ENCODE results near the gene VPS37D. TPM values are rescaled to one million over a fixed set of nuclear protein-coding genes. Genes with fewer than 3 reads are reported as not detected.
"Not testable (repeated sequence)": the region's sequence is repeated elsewhere in the genome, so short reads cannot be mapped to it uniquely, and the experiment has no call there.

The VPS37D gene
- 52.7 and 56.3 TPM in 2 replicates for polyA plus RNA-seq
- 31.1 and 36.5 TPM in 2 replicates for polyA minus RNA-seq

GRCh38 chr7:73667344-73668102 lies at the start of gene VPS37D:
VPS37D (plus strand) TSS chr7:73667831; CDS start chr7:73667959, 128 bp downstream.
- Histone ChIP-seq H3K4me3 (ENCODE audit: low read length) (peak within 1 kb of the TSS; percentile 71), H3K4me2 (ENCODE audit: low read length) (peak within 1 kb of the TSS; percentile 35), H4K20me1 (ENCODE audit: insufficient read depth) (no peaks in the 10 kb centered on the region), H3K9me3 (ENCODE audit: low read length) (no peaks in the 10 kb centered on the region), H3K27ac (ENCODE audit: low read length) (peak within 1 kb of the TSS; percentile 72), H3K9ac (ENCODE audit: low read length) (peak within 1 kb of the TSS; percentile 85), H3F3A (ENCODE audit: insufficient read depth, low read length, poor library complexity, severe bottlenecking) (no peaks in the 10 kb centered on the region), H2AFZ (ENCODE audit: low read depth, low read length) (peak within 1 kb of the TSS; percentile 61), H3K27me3 (ENCODE audit: insufficient read depth, low read depth, low read length) (no peaks in the 10 kb centered on the region), H3K9me2 (ENCODE audit: insufficient read depth, low read length) (no peaks in the 10 kb centered on the region), H3K36me3 (ENCODE audit: insufficient read depth, low read length) (no peaks in the 10 kb centered on the region), H3K79me2 (replicated peaks; ENCODE audit: insufficient read depth, low read length) (peaks cover 18% of the 10 kb centered on the region)
- peak; percentile 90 for TF ChIP-seq CTCF (IDR thresholded peaks at IDR 0.05; ENCODE audit: poor library complexity, severe bottlenecking)
- peak; percentile 45 for TF ChIP-seq POLR2AphosphoS5 (IDR thresholded peaks at IDR 0.05)
- peak; percentile 43 for TF ChIP-seq EP300 (conservative IDR thresholded peaks at IDR 0.05; ENCODE audit: poor library complexity, severe bottlenecking)
- TF ChIP-seq REST (IDR thresholded peaks at IDR 0.05; ENCODE audit: borderline replicate concordance): no peak
- no peak for TF ChIP-seq EZH2 (IDR thresholded peaks at IDR 0.05; ENCODE audit: borderline replicate concordance, insufficient read depth, low read length, poor library complexity, severe bottlenecking)
- peak; percentile 68 for TF ChIP-seq SMC3 (conservative IDR thresholded peaks at IDR 0.05; ENCODE audit: poor library complexity)
- TF ChIP-seq MXI1 (conservative IDR thresholded peaks at IDR 0.05; ENCODE audit: poor library complexity, severe bottlenecking): peak; percentile 51
- no peak for TF ChIP-seq TAF1 (IDR thresholded peaks at IDR 0.05; ENCODE audit: low read depth)
- peak; percentile 59 for TF ChIP-seq RAD21 (conservative IDR thresholded peaks at IDR 0.05)

- H3K27ac ChIP-seq (ENCODE audit: low read length): no peak overlapping the region
These were observed 49.1 kb upstream of the VPS37D start for GRCh38 chr7:73618538-73618937.

GRCh38 chr7:73619394-73619793 lies 48.2 kb upstream of the VPS37D start:
- H3K4me2 ChIP-seq (ENCODE audit: low read length); H3K9me3 ChIP-seq (ENCODE audit: low read length); H3K9ac ChIP-seq (ENCODE audit: low read length); H2AFZ ChIP-seq (ENCODE audit: low read depth, low read length); H3K9me2 ChIP-seq (ENCODE audit: insufficient read depth, low read length); H3K4me3 ChIP-seq (ENCODE audit: low read length); H4K20me1 ChIP-seq (ENCODE audit: insufficient read depth); H3K79me2 ChIP-seq (replicated peaks; ENCODE audit: insufficient read depth, low read length); H3K36me3 ChIP-seq (ENCODE audit: insufficient read depth, low read length); H3K27ac ChIP-seq (ENCODE audit: low read length); H3F3A ChIP-seq (ENCODE audit: insufficient read depth, low read length, poor library complexity, severe bottlenecking): not testable (repeated sequence)
- H3K27me3 ChIP-seq (ENCODE audit: insufficient read depth, low read depth, low read length): peaks cover 27% of the 10 kb centered on the region

More at GRCh38 chr7:73618538-73618937, 49.1 kb upstream of the VPS37D start:
- no peak overlapping the region for H2AFZ ChIP-seq (ENCODE audit: low read depth, low read length)
- H3K9me3 ChIP-seq (ENCODE audit: low read length): no peaks in the 10 kb centered on the region
- H3K9me2 ChIP-seq (ENCODE audit: insufficient read depth, low read length): no peaks in the 10 kb centered on the region
- no peak overlapping the region for H3K4me2 ChIP-seq (ENCODE audit: low read length)
- no peaks in the 10 kb centered on the region for H3K36me3 ChIP-seq (ENCODE audit: insufficient read depth, low read length)
- TF ChIP-seq EP300 (conservative IDR thresholded peaks at IDR 0.05; ENCODE audit: poor library complexity, severe bottlenecking) (no peak), EZH2 (IDR thresholded peaks at IDR 0.05; ENCODE audit: borderline replicate concordance, insufficient read depth, low read length, poor library complexity, severe bottlenecking) (no peak), MXI1 (conservative IDR thresholded peaks at IDR 0.05; ENCODE audit: poor library complexity, severe bottlenecking) (no peak)
- no peaks in the 10 kb centered on the region for H4K20me1 ChIP-seq (ENCODE audit: insufficient read depth)
- peaks cover 18% of the 10 kb centered on the region for H3K27me3 ChIP-seq (ENCODE audit: insufficient read depth, low read depth, low read length)
- H3K79me2 ChIP-seq (replicated peaks; ENCODE audit: insufficient read depth, low read length): no peaks in the 10 kb centered on the region
- H3F3A ChIP-seq (ENCODE audit: insufficient read depth, low read length, poor library complexity, severe bottlenecking): no peaks in the 10 kb centered on the region
- no peak overlapping the region for H3K9ac ChIP-seq (ENCODE audit: low read length)
- H3K4me3 ChIP-seq (ENCODE audit: low read length): no peak overlapping the region
